Measurements from ENCODE around the gene PCGF5. TPM values are rescaled to one million over a fixed set of nuclear protein-coding genes. Genes with fewer than 3 reads are reported as not detected.

Gene PCGF5
- total RNA-seq, 1 donor from 2014 or later, result 36.9 TPM

- H3K27me3 Mint-ChIP-seq (ENCODE audit: low read depth), result no peaks in the 10 kb centered on the region
- H3K36me3 Mint-ChIP-seq (ENCODE audit: low read depth), result no peaks in the 10 kb centered on the region
- peak overlapping the region; percentile 85 for H3K4me3 Mint-ChIP-seq (ENCODE audit: unreplicated experiment)
- DNase-seq (ENCODE audit: low spot score), result no peak
- peaks cover 40% of the 10 kb centered on the region for H3K4me1 Mint-ChIP-seq (ENCODE audit: low read depth)
- no peaks in the 10 kb centered on the region for H3K9me3 Mint-ChIP-seq (ENCODE audit: low read depth)
- peak; percentile 20 for TF ChIP-seq CTCF (IDR thresholded peaks at IDR 0.05)
- H3K27ac Mint-ChIP-seq (ENCODE audit: unreplicated experiment), result peak overlapping the region; percentile 83
Observed at GRCh38 chr10:91220954-91221675, 652 bp downstream of the PCGF5 start.

- Mint-ChIP-seq H3K27me3 (ENCODE audit: low read depth) (no peaks in the 10 kb centered on the region), H3K36me3 (ENCODE audit: low read depth) (peaks cover 7% of the 10 kb centered on the region), H3K4me3 (ENCODE audit: unreplicated experiment) (no peak overlapping the region), H3K4me1 (ENCODE audit: low read depth) (peaks cover 27% of the 10 kb centered on the region), H3K27ac (ENCODE audit: unreplicated experiment) (no peak overlapping the region), H3K9me3 (ENCODE audit: low read depth) (no peaks in the 10 kb centered on the region)
- DNase-seq (ENCODE audit: low spot score), result no peak
- no peak for TF ChIP-seq CTCF (IDR thresholded peaks at IDR 0.05)
Observed at GRCh38 chr10:91226093-91226492, 5.6 kb downstream of the PCGF5 start.

- H3K9me3 Mint-ChIP-seq (ENCODE audit: low read depth), result no peaks in the 10 kb centered on the region
- H3K36me3 Mint-ChIP-seq (ENCODE audit: low read depth), result peaks cover 7% of the 10 kb centered on the region
- no peak overlapping the region for H3K27ac Mint-ChIP-seq (ENCODE audit: unreplicated experiment)
- TF ChIP-seq CTCF (IDR thresholded peaks at IDR 0.05), result no peak
- no peak for DNase-seq (ENCODE audit: low spot score)
- peaks cover 12% of the 10 kb centered on the region for H3K4me1 Mint-ChIP-seq (ENCODE audit: low read depth)
- no peak overlapping the region for H3K4me3 Mint-ChIP-seq (ENCODE audit: unreplicated experiment)
- H3K27me3 Mint-ChIP-seq (ENCODE audit: low read depth), result no peaks in the 10 kb centered on the region
Observed at GRCh38 chr10:91227576-91227975, 7.1 kb downstream of the PCGF5 start.

GRCh38 chr10:91229683-91230082 lies 9.2 kb downstream of the PCGF5 start:
- H3K4me1 Mint-ChIP-seq (ENCODE audit: low read depth), result no peaks in the 10 kb centered on the region
- no peak overlapping the region for H3K4me3 Mint-ChIP-seq (ENCODE audit: unreplicated experiment)
- no peak for DNase-seq (ENCODE audit: low spot score)
- H3K27ac Mint-ChIP-seq (ENCODE audit: unreplicated experiment), result no peak overlapping the region
- H3K9me3 Mint-ChIP-seq (ENCODE audit: low read depth), result no peaks in the 10 kb centered on the region
- H3K36me3 Mint-ChIP-seq (ENCODE audit: low read depth), result peaks cover 7% of the 10 kb centered on the region
- H3K27me3 Mint-ChIP-seq (ENCODE audit: low read depth), result no peaks in the 10 kb centered on the region
- no peak for TF ChIP-seq CTCF (IDR thresholded peaks at IDR 0.05)

- H3K27me3 Mint-ChIP-seq (ENCODE audit: low read depth), result no peaks in the 10 kb centered on the region
- H3K27ac Mint-ChIP-seq (ENCODE audit: unreplicated experiment), result no peak overlapping the region
- no peaks in the 10 kb centered on the region for H3K9me3 Mint-ChIP-seq (ENCODE audit: low read depth)
- no peak overlapping the region for H3K4me3 Mint-ChIP-seq (ENCODE audit: unreplicated experiment)
- no peak for TF ChIP-seq CTCF (IDR thresholded peaks at IDR 0.05)
- DNase-seq (ENCODE audit: low spot score), result no peak
- no peaks in the 10 kb centered on the region for H3K4me1 Mint-ChIP-seq (ENCODE audit: low read depth)
- H3K36me3 Mint-ChIP-seq (ENCODE audit: low read depth), result peaks cover 6% of the 10 kb centered on the region
Observed at GRCh38 chr10:91238191-91238590, 17.7 kb downstream of the PCGF5 start.

All from chondrocyte (in vitro differentiated cells).